Epithelial cell of proximal tubule (primary cell): Measurements from ENCODE around the gene IL32. TPM values are rescaled to one million over a fixed set of nuclear protein-coding genes. Genes with fewer than 3 reads are reported as not detected.
"Not testable (repeated sequence)": the region's sequence is repeated elsewhere in the genome, so short reads cannot be mapped to it uniquely, and the experiment has no call there.

ENCODE experiments used
- DNase-seq: peaks from one replicate; pipeline ENCODE4 v3.0.0-alpha.2; 2011; ENCODE audit warnings: low read depth
- H3K4me3 ChIP-seq: 2 replicates; pipeline ENCODE4 v1.5.1; 2011; ENCODE audit warnings: low read depth, mild to moderate bottlenecking, low read length
- CTCF ChIP-seq: conservative IDR thresholded peaks from 2 replicates; pipeline ENCODE4 v1.5.1; 2012; ENCODE audit warnings: low read depth, mild to moderate bottlenecking, low read length
- total RNA-seq: library from RNA; depleted of rRNA; stranded (reverse); fragments of >200 nt; gene quantifications from 2 replicates; pipeline ENCODE4 v1.2.3, GENCODE V29; 2015

The IL32 gene
- total RNA-seq, 1 donor from 2014 or later: 747 TPM

DNA sequence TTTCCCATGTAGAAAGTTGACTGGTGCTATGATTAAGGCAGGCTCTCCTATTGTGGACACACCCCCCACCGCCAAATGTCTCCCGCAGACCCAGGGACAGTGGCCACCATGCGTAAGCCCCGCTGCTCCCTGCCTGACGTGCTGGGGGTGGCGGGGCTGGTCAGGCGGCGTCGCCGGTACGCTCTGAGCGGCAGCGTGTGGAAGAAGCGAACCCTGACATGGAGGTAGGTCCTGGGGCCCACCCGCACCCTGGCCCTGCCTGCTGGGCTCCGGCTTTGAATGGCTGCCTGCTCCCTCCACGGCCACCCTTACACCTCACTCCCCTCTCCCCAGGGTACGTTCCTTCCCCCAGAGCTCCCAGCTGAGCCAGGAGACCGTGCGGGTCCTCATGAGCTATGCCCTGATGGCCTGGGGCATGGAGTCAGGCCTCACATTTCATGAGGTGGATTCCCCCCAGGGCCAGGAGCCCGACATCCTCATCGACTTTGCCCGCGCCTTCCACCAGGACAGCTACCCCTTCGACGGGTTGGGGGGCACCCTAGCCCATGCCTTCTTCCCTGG lies 15.4 kb upstream of the IL32 start:
- DNase-seq: no peak
- no peak overlapping the region for H3K4me3 ChIP-seq
- no peak for TF ChIP-seq CTCF

GRCh38 chr16:3050487-3050886 lies 15.0 kb upstream of the IL32 start:
- TF ChIP-seq CTCF: no peak
- no peak for DNase-seq
- H3K4me3 ChIP-seq: no peak overlapping the region

DNA sequence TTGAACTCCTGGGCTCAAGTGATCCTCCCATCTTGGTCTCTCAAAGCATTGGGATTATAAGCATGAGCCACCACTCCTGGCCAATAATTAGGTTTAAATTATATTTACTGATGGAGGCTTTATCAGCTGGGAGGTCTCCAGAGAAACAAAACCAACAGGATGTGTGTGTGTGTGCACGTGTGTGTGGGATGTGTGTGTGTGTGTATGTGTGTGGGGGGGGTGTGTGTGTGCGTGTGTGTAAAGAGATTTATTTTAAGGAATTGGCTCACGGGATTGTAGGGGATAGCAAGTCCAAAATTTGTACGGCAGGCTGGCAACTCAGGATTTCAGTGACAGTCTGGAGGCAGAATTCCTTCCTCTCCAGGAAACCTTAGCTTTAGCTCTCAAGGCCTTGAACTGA lies 14.4 kb upstream of the IL32 start:
- no peak for TF ChIP-seq CTCF
- no peak for DNase-seq
- no peak overlapping the region for H3K4me3 ChIP-seq

DNA sequence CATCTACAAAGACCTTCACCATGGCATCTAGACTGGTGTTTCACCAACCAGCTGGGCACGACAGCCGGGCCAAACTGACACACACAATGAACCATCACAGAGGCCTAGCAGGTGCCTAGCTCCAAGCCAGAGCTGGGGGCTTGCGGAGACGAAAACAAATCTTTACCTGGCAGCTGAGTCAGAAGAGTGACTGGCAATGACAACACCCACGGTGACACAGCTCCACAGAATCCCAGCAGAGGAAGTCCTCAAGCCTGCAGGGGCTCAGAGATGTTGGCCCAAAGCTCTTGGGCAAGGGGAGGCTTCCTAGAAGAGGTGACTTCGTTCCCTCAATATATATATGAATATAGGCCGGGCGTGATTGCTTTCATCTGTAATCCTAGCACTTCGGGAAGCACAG lies 13.9 kb upstream of the IL32 start:
- TF ChIP-seq CTCF: no peak
- H3K4me3 ChIP-seq: no peak overlapping the region
- DNase-seq: no peak

- not testable (repeated sequence) for H3K4me3 ChIP-seq, DNase-seq
Measured at GRCh38 chr16:3052571-3053329, 12.7 kb upstream of the IL32 start.

DNA sequence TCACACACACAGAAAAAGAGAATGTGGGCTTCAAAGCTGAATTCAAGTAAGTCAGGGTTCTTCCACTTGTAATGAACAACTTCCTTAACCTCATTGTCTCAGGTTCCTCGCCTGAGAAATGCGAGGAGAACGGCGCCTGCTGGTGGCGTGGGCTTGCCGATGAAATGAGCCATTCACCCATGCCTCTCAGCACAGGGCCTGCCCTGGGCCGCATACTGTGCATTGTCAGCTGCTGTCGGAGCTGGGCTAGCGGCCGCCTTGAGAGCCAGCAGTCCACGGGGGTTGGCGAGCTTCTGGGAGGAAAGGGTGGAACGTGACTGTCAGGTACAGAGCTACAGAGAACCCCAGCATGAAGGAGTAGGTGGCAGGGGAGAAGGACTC lies 12.1 kb upstream of the IL32 start:
- H3K4me3 ChIP-seq, DNase-seq: not testable (repeated sequence)

GRCh38 chr16:3054965-3055733 lies 10.3 kb upstream of the IL32 start:
- TF ChIP-seq CTCF: no peak
- DNase-seq: no peak
- H3K4me3 ChIP-seq: no peak overlapping the region

DNA sequence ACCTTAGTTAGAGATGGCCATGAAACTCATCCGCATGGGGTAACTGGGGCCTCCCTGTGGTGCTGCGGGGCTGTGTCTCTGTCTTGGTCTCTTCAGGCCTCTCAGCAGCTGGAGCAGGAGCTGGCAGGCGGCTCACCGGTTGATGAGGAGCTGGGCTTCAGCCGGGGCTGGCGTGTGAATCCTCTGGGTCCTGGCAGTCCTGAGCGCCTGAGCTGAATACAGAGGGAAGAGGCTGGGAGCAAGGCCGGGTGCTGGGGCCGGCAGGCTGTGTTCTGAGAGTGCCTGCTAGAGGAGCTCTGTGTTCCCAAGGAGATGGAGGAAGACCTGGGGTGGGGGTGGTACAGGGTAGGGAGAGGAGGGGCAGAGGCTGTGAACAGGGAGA lies 9.7 kb upstream of the IL32 start:
- not testable (repeated sequence) for H3K4me3 ChIP-seq, DNase-seq
